Epithelial cell of prostate (primary cell): ENCODE data around the gene CDH13.

Experiments
- DNase-seq: peaks from one replicate; pipeline ENCODE4 v3.0.0-alpha.2; 2011; ENCODE audit warnings: low read depth, low spot score
- H3K27ac ChIP-seq: fragments of 450-650 bp; 2 replicates; pipeline ENCODE4 v1.5.1; 2017; ENCODE audit warnings: mild to moderate bottlenecking

Gene CDH13

DNA sequence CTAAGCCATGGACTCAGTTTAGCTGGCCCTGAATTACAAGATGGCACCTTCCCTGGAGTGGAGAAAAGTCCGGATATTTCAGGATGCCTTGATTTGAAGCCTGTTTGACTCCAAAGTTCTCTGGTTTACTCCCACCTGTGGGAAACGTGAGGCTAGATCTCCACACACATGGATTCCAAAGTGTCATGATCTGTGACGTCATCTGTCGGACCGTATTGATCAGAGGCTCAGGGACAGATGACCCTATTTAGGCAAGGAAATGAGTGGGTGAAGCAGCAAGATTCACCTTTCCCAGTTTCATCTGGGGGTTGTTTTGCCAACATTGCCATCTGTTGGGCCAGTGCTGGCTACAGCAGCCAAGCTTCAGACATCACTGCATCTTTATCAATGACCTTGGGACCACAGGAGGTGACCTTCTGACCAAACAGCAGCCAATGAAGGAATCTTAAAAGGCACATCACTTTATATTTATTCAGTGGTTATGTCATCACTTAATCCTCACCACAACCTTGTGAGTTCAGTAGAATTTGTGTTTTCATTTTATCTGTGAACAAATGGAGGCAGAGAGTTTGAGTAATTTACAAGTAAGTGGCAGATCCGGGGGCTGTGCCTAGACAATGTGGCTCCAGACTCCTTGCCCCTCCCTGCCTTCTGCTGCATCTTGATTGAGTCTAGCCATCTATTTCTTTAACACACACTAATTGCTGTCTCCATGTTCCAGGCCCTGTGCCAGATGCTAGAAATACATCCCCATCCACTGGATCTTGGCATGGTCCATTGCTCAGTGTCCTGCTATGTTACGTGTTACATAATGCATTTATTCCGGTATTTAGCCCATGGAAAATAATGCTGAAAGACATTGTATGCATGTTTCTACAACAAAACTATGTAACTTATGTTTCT lies 1.5 kb upstream of the CDH13 start:
- no peak overlapping the region for H3K27ac ChIP-seq
- no peak for DNase-seq

DNA sequence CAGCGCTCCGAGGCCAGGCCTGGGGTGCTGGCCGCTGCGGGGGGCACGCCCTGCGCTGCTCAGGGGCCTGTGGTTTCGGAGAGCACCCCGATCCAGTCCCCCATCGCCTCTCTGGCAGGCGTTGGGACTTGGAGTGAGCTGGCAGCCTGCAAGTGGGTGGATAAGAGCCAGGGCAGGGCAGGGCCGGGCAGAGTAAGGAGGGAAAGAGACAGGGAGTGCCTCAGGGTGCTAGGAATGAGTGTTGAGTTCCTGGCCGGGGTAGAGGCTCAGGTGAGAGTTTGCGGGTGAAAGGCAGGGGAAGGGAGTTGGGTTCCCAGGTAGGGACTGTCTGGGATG lies 1.3 kb downstream of the CDH13 start:
- H3K27ac ChIP-seq: peak overlapping the region; percentile 95
- no peak for DNase-seq

DNA sequence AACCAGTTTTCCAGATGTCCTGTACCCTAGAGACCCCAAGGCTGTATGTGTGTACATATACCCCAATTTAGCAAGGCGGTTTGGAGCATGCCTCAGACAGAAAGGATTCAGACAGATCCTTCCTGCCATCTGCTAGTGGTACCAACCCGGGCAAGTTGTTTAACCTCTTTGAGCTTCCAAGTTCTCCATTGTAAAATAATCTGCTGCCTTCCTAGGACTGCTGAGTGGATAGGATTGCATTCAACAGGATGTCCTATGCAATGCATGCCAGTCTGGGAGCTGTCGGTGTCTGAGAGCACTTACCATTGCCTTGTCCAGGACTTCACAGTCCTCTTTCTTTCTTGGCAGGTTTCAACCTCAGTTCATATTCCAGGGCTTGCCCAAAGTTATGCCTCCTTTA lies 1.9 kb downstream of the CDH13 start:
- peak overlapping the region; percentile 95 for H3K27ac ChIP-seq
- DNase-seq: no peak

DNA sequence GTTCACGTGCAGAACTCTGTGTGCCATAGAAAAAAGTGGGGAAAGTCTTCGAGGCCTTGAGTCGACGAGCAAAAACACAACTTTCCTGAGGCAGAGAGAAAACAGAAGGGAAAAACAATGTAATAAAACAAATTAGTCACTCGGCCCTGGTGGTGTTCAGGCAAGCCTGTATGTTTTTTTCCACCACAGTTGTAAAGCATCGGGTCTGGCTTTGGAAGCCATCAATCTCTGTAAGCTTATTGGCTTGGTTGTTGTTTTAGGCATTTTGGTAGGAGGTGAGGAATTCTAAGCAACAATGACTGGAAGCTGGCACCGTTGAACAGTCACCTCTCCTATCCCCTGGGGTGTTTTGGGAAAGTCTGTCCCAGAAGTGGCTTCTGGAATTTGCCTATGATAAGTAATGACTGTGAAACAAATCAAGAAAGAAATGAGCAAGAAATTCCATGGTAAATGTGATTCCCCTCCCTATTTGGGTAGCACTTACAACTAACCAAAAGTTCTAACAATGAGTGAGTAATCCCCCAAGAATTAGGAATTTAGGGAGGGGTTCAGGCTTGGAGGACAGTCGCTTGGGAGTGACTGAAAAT lies 2.8 kb downstream of the CDH13 start:
- H3K27ac ChIP-seq: peak overlapping the region; percentile 95
- no peak for DNase-seq

GRCh38 chr16:82630219-82630618 lies 3.5 kb downstream of the CDH13 start:
- DNase-seq: no peak
- H3K27ac ChIP-seq: peak overlapping the region; percentile 95

DNA sequence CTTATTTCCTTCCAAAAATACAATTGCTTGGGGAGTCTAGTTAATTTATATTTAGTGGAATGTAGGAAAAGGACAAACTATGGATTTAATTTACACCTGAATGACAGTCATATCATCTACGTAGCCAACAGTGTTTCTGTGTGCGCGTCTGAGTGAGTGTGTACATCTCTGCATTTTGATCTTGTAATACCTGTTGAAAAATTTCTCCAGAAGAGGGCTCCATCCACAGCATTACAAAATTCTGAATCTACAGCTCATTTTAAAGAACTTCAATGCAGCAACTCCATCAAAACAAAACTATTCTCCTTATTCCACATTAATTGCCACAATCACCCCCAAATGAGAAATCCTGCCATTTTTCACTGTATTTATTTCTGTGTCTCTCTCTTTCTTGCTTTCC lies 3.9 kb downstream of the CDH13 start:
- H3K27ac ChIP-seq: peak overlapping the region; percentile 95
- DNase-seq: no peak

GRCh38 chr16:82631701-82632685 lies 5.2 kb downstream of the CDH13 start:
- no peak for DNase-seq
- peak overlapping the region; percentile 95 for H3K27ac ChIP-seq

DNA sequence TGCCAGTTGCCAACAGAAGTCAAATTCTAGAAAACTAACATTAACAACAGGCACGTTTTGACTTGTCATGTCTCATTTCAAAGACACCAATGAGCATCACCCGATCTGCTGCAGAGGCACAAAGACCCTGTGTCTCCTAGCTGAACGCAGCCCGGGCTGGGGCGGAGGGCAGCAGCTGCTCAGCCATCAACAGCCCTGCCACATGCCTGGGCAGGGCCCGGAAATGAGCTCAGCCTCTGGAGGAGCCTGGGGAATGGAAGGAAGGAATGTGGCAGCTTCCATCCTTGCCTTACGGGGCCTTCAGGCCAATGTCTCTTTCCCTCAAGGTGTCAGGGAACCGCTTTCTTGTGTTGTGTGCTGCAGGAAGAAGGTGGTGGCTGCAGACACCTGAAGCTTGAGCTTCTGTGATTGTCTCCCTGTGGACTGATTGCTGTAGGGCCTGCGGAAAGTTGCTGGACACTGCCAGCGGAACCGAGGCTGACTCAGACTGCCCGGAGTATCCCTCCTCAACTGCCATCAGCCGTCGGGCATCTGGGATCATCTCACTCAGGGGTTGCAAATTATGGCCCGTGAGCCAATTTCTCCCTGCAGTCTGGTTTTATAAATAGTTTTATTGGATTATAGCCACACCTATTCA lies 7.3 kb downstream of the CDH13 start:
- H3K27ac ChIP-seq: peak overlapping the region; percentile 95
- DNase-seq: no peak

DNA sequence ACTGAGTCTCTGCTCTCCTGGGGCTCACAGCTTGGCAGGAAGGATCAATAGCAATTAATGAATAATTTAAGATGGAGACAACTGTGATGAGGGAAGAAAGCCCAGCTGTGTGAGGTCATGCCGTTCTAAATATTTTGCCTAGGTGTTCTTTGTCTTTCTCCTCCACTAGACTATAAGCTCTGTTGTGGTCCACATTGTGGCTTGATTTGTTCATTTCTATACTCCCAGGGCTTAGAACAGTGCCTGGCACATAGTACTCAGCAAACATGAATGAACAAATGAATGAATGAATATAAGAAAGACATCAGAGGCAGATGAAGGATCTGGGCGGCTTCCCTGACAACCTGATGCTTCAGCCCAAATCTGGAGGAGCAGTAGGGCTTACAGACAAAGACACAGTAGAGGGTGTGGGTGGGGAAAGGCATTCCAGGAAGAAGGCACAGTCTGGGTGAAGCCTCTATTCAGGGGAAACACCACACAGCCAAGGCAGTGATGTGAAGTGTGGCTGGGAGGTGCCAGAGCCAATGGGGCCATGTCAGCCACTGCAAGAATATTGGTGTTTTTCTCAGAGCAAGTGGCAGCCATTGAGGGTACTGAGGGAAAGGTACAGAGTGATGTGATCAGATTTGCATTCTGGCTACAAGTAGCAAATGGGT lies 8.3 kb downstream of the CDH13 start:
- DNase-seq: no peak
- H3K27ac ChIP-seq: peak overlapping the region; percentile 95

- DNase-seq: no peak
Observed at GRCh38 chr16:82636485-82636884, 9.7 kb downstream of the CDH13 start.

GRCh38 chr16:82636958-82637357 lies 10.2 kb downstream of the CDH13 start:
- DNase-seq: no peak
- H3K27ac ChIP-seq: peak overlapping the region; percentile 72

More at GRCh38 chr16:82636485-82636884, 9.7 kb downstream of the CDH13 start:
- peak overlapping the region; percentile 72 for H3K27ac ChIP-seq

- DNase-seq: no peak
- H3K27ac ChIP-seq: peak overlapping the region; percentile 72
Observed at GRCh38 chr16:82638095-82638798, 11.5 kb downstream of the CDH13 start.

DNA sequence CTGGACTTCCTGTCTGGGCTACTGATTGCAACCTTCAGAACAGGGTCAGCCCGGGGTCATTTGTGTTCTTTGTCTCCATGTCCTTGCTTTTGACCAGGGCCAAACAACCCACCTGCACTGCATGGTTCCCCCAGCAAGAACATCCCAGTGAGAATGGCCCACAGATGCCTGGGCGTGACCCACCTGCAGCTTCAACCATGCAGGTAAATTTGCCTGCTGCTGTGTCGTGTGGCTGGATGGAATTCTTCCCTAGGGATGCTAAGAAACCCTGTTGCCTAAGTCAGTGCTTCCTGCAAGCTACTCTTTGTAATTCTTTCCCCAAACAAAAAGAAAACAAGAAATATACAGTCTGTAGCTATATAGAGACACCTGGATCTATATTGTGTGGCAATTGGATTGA lies 12.5 kb downstream of the CDH13 start:
- H3K27ac ChIP-seq: peak overlapping the region; percentile 72
- no peak for DNase-seq

DNA sequence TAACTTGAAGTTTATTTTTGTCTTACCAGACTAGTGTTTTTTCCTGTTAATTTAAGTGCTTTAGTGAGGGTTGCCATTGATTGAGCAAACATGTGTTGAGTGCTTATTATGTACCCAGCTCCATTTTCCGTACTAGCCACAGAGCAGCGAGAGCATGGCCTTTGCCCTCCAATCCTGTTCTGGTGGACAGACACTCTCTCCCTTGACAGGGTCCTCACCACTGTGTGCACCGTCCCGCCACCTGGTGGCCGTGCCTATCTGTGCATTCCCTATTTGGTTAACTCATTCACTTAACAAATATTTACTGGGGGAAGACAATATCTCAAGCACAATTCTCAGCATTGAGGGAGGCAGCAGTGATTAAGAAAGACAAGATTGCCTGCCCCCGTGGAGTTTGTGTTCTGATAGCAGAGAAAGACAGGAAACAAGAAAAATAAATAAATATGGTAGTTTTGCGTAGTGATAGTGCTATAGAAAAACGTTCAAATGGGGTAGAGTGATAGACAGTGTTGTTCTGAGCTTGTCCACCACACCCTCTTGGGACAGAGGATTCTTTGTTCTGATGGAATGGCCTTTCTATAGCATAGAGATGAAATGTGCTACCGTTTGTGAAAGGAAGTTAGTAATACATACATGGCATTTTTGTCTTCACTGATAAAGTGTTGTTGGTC lies 13.0 kb downstream of the CDH13 start:
- H3K27ac ChIP-seq: peak overlapping the region; percentile 72
- no peak for DNase-seq

DNA sequence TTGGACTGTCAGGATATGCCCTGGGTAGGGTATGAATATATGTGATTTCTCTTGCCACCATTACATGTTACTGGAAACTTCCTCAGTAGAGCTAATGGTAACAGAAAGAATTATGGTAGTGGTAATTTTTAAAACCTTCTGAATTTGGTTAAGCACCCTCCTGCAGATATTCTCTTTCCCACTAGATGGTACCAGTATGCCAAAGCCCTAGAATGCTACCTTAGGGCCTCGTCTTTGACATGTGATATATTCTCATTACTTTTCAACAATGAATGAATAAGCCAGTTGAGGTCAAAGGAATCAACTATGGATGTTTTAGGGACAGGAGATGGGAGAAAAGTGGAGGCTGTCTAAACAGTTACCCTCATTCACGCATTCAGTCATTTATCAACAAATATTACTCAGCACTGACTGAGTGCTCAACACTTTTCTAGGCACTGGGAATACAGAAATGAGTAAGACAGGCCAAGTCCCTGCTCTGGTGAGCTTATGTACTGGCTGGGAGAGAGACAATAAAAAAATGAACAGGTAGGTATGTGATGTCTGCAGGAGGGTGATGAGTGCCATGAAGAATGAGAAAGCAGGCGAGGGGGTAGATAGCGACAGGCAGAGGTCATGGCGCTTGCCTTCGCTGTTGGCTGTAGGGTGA lies 14.7 kb downstream of the CDH13 start:
- no peak for DNase-seq
- no peak overlapping the region for H3K27ac ChIP-seq

GRCh38 chr16:82643136-82643535 lies 16.4 kb downstream of the CDH13 start:
- no peak for DNase-seq
- H3K27ac ChIP-seq: no peak overlapping the region

GRCh38 chr16:82643936-82644630 lies 17.3 kb downstream of the CDH13 start:
- H3K27ac ChIP-seq: no peak overlapping the region
- no peak for DNase-seq
